ENCODE results near the gene HAUS3.

GRCh38 chr4:2286904-2287593, 45.1 kb upstream of the HAUS3 start:
- no peak for TF ChIP-seq YY1 (IDR thresholded peaks at IDR 0.05; ENCODE audit: insufficient read depth, insufficient read length)
- no peak for TF ChIP-seq SUZ12 (IDR thresholded peaks at IDR 0.05; ENCODE audit: extremely low read depth, insufficient read depth, insufficient read length)

Measured in NT2/D1 (cell line).